GF-D8 (cell line): ENCODE results near the gene INTS4.
A peak's percentile ranks its signal among the peaks of the same experiment; 100 is the strongest.
"Not testable (repeated sequence)": the region's sequence is repeated elsewhere in the genome, so short reads cannot be mapped to it uniquely, and the experiment has no call there.

ENCODE experiments used
- DNase-seq: peaks from one replicate; lab custom pipeline; 2025; lab: John Stamatoyannopoulos, UW

INTS4 gene, protein sequence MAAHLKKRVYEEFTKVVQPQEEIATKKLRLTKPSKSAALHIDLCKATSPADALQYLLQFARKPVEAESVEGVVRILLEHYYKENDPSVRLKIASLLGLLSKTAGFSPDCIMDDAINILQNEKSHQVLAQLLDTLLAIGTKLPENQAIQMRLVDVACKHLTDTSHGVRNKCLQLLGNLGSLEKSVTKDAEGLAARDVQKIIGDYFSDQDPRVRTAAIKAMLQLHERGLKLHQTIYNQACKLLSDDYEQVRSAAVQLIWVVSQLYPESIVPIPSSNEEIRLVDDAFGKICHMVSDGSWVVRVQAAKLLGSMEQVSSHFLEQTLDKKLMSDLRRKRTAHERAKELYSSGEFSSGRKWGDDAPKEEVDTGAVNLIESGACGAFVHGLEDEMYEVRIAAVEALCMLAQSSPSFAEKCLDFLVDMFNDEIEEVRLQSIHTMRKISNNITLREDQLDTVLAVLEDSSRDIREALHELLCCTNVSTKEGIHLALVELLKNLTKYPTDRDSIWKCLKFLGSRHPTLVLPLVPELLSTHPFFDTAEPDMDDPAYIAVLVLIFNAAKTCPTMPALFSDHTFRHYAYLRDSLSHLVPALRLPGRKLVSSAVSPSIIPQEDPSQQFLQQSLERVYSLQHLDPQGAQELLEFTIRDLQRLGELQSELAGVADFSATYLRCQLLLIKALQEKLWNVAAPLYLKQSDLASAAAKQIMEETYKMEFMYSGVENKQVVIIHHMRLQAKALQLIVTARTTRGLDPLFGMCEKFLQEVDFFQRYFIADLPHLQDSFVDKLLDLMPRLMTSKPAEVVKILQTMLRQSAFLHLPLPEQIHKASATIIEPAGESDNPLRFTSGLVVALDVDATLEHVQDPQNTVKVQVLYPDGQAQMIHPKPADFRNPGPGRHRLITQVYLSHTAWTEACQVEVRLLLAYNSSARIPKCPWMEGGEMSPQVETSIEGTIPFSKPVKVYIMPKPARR

DNA sequence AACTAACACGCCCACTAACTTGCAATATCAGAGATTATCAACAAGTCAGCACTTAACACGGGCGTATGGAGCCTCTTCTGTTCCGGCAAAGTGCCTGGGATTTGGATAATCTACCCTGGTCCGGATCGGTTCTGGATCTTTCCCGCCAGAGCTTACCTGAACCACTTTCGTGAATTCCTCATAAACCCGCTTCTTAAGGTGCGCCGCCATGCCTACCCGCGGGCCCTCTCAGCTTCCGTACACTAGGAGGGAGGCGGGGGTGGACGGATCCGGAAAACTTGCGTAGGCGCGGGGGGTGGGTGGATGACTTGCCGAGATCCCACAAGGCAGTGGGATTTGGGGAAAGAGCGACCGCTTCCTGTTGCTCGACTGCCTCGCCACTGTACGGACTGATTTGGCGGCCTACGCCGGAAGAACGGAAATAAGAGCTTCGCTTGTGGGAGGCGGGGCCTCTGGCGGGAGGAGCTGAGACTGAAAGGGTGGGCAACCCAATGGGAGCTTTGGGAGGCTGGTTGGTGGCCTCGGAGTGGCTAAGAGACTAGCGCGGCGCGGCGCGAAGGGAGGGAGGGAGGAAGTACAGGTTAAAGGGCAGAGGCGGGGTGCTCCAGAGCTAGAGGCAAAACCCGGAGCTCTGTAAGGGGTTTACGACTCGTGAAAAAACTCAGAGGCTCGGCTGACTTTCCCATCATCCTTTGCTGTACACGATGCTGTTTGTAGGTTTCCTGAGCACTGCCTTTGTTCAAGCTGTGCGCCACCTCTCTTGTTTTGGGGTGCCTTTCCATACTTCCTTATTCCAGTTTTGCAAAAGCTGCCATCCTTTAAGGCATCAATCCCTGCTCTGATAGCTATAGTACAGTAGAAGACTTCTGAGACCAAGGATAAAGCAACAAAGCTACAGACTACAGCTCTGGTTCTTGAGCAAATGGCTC is at the start of gene INTS4:
TSS of gene INTS4 (minus strand) at position 235 of the 929 bp plus-strand sequence. CDS start at position 210, 25 bp downstream.
- DNase-seq = peak; percentile 99

DNA sequence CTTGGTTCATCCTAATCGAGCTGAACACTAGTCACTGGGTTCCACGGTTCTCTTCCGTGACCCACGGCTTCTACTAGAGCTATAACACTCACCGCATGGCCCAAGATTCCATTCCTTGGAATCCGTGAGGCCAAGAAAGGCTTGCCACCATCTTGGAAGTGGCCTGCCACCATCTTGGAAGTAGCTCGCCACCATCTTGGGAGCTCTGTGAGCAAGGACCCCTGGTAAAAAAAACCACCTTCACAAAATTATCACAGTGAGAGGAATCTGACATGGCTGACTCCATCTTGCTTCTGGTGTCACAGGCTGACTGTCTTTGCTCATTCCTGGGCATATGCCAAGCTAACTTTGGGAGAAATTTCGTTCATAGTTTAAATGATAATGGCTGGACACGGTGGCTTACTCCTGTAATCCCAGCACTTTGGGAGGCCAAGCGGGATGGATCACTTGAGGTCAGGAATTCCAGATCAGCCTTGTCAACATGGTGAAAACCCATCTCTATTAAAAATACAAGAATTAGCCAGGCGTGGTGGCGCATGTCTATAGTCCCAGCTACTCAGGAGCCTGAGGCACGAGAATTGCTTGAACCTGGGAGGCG is 47.5 kb upstream of the INTS4 start:
- DNase-seq = no peak

DNA sequence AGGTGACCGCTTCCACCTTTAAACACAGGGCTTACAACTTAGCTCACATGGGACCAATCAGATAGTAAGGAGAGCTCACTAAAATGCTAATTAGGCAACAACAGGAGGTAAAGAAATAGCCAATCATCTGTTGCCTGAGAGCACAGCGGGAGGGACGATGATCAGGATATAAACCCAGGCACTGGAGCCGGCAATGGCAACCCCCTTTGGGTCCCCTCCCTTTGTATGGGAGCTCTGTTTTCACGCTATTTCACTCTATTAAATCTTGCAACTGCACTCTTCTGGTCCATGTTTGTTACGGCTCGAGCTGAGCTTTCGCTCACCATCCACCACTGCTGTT is 46.9 kb upstream of the INTS4 start:
- DNase-seq = not testable (repeated sequence)

DNA sequence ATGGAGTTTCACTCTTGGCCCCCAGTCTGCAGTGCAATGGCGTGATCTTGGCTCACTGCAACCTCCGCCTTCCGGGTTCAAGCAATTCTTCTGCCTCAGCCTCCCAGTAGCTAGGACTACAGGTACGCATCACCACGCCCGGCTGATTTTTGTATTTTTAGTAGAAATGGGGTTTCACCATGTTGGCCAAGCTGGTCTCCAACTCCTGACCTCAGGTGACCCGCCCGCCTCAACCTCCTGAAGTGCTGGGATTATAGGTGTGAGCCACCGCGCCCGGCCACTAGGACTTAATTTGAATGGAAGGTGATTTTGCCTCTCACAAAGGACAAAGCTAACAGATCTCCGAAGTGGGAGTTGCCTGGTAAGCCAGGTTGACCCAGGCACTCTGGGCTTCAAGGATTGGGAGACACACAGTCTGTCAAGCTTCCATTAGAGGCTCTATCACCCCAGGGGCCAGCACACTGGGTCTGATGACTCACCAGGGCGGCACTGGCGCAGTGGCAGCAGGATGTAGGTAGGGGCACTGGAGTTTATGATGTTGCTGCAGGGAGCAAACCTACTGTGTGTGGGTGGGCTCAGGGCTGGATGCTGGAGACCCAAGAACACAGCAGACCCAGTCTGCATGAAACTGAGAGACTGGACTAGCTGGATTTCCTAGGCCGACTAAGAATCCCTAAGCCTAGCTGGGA is 46.4 kb upstream of the INTS4 start:
- DNase-seq = no peak

DNA sequence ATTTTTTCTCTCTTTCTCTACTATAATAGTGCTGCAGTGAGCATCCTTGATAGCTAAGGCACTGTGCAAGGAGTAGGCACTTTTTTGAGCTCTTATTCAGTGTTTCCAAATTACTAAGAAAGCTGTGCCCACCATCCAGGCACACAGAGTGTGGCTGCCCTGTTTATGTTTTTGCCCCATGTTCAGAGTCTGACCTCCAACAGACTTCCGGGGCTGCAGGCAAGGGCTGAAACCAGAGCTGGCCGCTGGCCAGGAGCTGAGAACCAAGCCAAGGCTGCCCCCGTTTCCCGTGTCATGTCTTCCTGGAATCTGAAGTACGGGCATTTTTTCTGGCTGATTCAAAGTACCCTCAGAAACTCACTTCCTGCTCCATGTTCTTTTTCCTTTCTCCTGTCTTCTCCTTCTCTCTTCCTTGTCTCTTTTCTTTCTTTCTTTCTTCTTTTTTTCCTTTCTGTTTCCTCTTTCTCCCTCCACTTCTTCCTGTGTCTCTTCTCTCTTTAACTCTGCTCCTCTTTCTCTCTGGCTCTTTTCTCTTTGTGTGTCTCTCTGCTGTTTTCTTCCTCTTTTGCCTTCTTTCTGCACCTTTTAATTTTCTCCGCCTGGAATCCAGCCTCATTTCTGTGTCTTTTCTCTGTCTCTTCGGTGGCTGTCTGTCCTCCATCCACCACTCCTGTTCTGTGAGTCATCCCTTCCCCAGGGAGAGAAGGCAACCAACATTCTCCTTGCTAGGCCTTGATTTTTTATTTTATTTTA is 45.6 kb upstream of the INTS4 start:
- DNase-seq = peak; percentile 71

DNA sequence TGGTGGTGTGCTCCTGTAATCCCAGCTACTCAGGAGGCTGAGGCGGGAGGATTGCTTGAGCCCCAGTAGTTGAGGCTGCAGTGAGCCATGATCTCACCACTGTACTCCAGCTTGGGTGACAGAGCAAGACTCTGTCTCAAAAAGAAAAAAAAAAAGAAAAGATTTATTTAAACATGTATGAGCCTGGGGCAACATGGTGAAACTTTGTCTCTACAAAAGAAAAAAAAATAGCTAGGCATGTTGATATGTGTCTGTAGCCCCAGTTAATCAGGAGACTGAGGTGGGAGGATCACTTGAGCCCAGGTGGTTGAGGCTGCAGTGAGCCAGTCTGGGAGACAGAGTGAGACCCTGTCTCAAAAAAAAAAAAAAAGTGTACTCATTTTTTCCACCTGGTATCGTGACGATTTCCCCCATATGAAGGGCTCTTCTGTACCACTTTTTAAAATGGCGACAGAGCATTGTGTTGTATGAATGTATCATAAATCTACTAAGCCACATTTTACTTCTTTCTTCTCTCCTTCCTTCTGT is 45.0 kb upstream of the INTS4 start:
- no peak for DNase-seq

DNA sequence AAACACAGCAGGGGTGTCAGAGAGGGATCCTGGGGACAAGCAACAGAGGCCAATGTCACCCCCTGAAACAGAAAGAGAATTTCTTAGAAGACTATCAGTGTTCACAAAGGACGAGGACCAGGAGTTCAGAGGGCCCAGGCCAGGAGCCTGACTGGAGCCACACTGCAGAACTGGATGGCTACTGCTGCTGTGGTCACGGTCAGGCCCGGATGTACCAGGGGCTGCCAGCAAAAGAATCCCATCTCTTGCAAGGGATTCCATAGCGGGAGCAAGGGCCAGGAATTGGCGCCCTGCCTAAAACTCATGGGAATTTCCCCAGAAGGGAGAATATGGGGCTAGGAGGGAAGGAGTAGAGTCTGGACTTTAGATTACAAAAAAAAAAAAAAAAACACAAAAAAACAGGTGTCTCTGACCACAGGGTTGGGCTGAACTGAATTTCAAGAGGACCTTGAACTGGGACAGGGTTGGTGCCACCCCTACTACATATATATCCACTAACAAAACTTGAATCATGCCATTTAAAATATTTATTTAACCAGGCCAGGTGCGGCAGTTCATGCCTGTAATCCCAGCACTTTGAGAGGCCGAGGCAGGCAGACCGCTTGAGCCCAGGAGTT is 44.3 kb upstream of the INTS4 start:
- DNase-seq = no peak

DNA sequence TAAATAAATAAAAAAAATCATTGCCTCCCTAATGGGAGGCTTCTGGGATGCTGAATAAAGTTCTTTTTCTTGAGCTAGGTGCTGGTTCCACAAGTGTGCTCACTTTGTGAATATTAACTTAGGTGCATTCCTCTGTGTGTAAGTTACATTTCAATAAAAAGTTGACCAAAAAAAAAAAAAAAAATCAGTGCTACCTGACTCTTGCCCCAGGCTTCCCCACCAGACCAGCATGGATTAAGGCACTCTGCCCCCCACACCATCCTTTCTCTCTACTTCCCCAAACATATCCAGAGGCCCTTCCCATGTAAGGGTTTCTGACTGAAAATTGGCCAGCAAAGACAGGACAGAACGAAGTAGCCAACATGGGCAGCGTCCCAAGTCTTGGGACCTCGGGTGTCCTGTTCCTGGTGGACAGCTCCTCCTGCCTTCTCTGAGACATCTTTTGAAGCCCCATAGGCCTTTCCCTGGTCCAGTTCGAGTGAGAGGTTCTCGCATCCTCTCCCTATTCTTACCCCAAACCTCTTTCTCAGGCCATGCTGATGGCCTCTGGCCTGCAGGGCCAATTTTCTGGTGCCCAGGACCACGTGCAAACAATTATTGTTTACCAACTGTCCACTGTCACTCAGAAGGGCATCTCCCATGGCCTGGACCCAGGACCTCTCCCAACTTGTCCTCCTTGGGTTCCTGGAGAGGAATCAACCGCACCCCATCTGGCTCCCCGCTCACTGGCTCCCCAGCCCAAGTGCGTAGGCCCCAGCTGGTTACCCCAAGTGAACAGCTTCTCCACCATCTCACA is 43.6 kb upstream of the INTS4 start:
- DNase-seq = no peak

DNA sequence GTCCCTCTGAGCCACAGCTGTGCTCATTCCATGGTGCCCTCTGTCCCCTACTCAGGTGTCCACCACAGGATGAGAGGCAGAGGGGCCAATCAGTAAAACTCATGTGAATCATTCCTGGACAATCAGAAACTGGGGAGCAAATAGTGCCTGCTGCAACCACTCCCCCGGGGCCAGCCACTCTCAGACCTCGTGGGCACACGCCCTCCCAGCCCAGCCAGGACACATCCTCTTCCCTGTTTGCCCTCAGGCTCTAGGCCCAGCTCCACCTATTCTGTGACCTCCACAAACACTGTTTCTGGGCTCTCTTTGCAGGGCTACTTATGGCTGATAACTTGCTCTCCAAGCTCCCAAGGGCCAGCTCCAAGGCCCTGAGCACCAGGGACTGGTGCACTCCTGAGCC is 42.6 kb upstream of the INTS4 start:
- DNase-seq = no peak

DNA sequence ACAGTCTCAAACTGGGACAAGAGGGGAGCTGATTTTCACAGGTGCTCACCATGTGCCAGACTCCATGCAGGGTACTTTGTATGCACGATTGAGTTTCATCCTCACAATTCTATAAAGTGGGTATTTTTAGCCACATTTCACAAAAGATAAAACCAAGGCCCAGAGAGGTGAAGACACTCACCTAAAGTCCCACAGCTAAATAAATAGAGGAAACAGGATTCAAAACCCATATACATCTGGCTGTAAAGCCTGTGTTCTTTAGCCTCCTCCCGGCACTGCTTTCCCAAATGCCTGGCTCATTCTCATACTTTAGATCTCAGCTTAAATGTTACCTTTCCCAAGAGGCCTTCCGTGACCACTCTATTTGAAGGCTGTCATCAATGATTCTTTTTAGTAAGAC is 41.8 kb upstream of the INTS4 start:
- no peak for DNase-seq

DNA sequence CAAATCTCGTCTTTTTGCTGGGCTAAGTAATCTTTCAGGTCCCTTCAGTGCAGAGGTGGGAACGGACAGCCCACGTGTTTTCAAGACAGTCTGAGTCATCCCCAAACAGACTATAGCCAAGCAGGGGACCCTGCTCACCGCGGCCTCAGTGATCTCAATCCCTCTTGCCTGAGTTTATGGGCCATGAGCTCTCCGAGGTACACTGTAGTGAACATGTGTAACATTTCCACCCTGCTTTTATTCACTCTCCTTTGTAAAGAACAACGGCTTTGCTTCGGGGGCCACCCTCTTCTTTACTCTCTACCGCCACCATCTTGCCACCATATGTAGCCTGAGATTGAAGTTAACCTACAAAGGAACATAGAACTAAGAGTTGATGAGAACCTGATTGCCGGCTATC is 40.2 kb upstream of the INTS4 start:
- no peak for DNase-seq

DNA sequence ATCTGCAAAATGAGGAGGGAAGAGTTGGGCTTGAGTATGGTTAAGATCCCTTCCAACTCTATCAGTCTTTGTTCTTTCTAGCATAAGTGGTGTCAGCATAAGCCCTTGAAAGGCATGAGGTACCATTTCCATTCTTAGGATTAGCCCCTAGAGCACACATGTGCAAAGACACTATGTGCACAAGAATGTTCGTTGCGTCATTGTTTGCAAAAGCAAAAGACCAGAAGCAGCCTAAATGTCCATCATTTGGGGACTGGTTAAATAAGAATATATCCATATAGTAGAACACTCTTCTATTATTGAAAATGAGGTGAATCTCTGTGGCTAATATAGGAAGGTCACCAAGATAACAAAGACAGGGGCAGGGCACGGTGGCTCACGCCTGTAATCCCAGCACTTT is 38.6 kb upstream of the INTS4 start:
- DNase-seq = no peak

DNA sequence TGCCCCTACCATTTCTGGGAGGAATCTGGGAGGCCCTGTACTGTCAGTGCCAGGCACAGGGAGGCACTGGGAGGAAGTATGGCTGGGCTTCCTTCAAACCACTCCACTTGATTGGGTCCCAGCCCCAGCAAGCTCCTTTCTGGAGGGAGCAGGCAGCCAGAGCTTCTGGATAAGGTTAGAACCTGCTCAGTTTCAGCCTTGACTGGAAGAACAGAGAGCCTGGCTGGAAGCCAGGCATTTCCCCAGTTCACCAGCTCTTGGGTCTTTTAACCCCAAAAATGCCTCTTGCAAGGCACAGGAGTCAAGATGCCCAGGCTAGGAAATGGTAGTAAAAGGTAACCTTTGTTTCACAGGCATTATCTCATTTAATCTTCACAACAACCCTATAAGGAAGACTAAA is 37.6 kb upstream of the INTS4 start:
- no peak for DNase-seq

DNA sequence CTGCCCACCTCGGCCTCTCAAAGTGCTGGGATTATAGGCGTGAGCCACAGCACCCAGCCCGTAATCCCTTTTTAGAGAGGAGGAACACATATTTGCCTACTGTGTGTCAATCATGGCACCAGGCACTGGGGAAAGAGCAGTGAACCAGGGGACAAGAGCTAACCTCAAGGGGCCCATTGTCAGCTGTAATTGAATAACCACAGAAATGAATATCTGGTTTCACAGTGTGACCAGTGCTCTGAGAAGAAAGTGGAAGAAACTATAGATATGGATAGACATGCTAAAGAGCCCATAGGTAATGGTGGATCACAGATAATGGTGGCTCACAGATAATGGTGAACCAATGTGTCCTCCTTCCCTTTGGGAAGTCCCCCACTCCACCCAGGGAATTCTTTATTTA is 37.2 kb upstream of the INTS4 start:
- no peak for DNase-seq

DNA sequence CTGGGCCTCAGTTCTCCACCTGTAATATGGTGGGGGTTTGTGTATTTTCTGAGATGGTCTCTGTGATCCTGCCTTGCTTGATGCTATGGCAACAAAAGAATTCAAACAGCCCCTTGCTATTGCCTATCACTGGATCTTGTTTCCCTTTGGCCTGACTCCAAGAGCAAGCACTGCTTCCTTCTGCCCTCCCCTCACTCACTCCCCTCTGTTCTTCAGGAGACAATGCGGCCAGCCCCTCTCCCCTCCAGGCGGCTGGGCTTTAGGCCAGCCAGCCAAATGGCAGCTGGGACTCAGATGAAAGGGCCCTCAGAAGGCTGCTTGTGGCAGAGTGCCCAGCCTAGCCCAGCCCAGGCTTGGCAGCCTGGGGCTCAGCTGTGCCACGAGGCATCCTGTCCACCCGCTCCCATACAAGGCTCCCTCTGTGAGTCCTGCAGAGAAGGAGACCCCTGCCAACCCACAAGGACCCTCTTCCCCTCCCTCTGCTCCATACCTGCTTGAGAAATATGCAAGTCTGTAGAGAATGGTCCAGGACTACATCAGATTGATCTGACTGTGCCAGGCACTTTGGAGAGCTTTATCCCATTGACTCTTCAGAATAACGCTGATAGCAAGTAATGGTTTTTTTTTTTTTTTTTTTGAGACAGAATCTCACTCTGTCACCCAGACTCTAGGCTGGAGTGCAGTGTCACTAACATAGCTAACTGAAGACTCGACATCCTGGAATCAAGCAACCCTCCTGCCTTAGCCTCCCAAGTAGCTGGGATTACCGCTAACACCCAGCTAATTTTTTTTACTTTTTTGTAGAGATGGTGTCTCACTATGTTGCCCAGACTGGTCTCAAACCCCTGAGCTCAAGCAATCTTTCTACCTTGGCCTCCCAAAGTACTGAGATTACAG is 36.2 kb upstream of the INTS4 start:
- DNase-seq = no peak

DNA sequence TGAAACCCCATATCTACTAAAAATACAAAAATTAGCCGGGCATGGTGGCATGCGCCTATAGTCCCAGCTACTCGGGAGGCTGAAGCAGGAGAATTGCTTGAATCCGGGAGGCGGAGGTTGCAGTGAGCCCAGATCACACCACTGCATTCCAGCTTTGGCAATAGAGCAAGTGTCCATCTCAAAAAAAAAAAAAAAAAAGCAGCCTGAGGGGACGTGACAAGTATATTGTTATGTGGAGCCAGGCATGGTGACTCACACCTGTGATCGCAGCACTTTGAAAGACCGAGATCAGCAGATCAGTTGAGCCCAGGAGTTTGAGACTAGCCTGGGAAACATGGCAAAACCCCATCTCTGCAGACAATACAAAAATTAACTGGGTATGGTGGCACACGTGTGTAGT is 34.0 kb upstream of the INTS4 start:
- DNase-seq = not testable (repeated sequence)

DNA sequence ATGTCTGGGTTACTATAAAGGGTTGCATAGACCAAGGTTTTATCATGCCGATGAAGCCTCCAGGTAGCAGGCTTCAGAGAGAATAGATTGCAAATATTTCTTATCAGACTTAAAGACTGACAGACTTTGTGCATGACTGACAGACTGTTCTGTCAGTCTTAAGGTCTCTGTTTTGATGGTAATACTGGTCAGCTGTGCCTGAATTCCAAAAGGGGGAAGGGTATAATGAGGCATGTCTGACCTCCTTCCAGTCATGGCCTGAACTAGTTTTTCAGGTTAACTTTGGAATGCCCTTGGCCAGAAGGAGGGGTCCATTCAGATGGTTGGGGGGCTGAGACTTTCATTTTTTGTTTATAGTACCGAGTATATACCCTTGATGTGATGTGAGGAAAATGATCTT is 33.3 kb upstream of the INTS4 start:
- no peak for DNase-seq

DNA sequence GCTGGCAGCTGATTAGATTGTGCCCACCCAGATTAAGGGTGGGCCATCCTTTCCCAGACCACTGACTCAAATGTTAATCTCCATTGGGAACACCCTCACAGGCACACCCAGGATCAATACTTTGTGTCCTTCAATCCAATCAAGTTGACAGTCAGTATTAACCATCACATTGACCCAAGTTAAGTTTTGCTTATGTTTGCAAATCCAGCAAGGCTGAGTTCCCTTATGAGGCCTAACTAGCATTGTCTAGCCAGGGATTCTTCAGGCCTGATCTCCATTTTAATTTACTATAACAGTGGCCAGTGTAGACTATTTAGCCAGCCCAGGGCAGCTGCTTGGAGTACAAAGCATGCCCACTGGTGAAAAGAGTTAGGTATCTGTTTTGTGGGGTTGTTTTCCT is 30.9 kb upstream of the INTS4 start:
- DNase-seq = no peak
